Cardiac ventricle fibroblast (primary cell): Measurements from ENCODE around the gene SNAI3. TPM values are rescaled to one million over a fixed set of nuclear protein-coding genes. Genes with fewer than 3 reads are reported as not detected.

Experiments
- total RNA-seq: library from RNA; depleted of rRNA; stranded (reverse); fragments of >200 nt; gene quantifications from 2 replicates; pipeline ENCODE4 v1.2.3, GENCODE V29; 2015

Gene SNAI3
- total RNA-seq, result not detected in 2 replicates

DNA sequence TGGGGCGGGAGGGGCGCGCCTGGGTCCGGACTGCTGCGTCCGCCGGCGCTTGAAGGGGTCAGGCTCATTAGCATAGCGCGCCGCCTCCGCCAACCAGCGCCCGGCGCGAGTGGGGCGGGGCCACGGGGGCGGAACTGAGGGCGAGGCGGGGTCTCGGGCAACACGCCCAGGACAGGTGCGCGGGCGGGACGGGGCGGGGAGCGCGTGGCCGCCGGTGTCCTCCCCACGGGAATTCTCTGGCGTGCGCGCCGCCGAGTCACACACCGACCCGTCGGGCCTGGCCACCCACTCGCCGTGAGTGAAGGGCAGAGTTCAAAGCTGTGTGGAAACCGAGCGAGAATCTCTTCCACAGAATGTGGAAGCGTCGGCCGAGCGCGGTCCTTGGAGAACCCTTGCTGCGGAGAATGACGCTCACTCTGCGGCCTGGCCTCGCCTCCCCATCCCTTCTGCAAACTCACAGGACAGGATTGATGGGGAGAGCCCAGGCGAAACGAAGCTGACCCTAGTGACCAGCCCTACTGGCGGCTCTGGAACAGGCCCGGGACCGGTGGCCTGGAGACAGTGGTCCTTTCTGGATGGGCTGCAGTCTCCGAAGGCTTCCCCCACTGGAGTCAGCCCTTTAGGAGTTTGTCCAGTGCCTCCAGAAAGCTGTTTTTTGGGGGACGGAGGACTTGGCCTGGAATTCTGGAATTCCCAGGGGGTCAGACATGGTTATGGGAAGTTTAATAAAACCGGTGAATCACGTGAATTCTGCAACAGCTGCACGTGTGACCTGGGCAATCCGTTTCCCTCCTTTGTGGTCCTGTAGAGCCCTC, at the start of gene SNAI3:
Gene SNAI3 (minus strand): TSS at position 69 of the 815 bp plus-strand sequence. CDS start 101 bp downstream, outside the sequence.

GRCh38 chr16:88706229-88706964, 20.1 kb upstream of the SNAI3 start, which contains the start of the genes CTU2 and RNF166:
Gene CTU2 (plus strand): TSS chr16:88706503. CDS start chr16:88706531, 28 bp downstream.
Gene RNF166 (minus strand): TSS chr16:88706408. CDS start chr16:88706325, 83 bp downstream.

DNA sequence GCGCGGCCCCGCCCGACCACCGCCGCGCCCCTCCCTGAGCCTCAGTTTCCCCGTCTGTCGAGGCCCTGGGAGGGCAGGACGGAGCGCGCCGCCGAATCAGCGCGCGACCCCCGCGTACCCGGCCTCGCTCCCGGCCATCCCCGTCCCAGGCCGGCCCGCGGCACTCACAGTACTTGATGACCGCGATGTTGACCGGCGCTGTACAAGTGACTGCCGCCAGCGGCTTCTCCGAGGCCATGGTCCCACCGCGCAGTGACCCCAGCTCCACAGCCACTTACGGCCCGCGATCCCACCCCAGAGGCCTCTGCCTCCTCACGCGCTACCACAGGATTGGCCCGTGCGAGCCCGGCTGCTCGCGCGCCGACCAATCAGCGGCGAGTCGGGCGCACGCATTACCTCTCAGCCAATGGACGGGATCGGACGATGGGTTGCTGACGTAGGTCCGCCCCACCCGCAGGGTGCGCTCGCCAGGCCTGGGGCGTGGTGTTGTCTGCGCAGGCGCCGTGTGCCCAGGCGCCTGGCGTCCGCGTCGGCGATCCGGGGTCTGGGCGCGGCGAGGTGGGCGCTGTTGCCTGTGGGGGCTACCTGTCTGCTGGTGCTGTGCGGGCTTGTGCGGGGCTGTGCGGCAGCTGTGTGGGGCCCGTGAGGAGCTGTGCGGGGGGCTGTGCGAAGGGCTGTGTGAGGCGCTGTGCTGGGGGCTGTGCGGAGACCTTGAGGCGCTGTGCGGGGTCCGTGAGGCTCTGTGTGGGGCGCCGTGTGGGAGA, 23.3 kb downstream of the SNAI3 start, which contains the start of gene MVD:
Gene MVD (minus strand): TSS at position 249 of the 764 bp plus-strand sequence. CDS start 11 bp downstream, at position 238.

DNA sequence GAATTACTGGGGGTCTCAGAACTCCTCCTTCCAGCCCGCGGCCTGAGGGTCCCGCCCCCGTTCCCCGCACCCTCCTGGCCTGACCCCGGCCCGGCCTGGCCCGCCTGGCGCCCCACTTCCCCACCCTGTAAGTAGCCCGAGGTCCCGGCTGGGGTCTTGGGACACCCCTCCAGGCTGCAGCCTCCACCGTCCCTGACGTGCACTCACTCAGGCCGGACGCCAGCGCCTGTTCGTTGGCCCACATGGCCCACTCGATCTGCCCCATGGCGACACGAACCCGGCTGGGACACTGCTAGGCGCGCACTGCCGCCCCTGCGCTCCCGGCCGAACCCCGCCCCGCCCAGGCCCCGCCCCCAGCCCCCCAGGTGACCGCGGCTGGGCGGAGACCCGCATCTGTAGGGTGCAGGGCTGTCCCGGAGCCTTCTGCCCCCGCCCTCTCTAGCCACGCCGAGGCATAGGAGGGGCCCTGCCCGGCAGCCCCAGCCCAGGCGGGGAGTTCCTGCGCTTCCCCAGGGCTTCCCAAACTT, 35.5 kb downstream of the SNAI3 start, which contains the start of gene CYBA:
Gene CYBA (minus strand): TSS at position 305 of the 527 bp plus-strand sequence. CDS start 40 bp downstream, at position 265.

DNA sequence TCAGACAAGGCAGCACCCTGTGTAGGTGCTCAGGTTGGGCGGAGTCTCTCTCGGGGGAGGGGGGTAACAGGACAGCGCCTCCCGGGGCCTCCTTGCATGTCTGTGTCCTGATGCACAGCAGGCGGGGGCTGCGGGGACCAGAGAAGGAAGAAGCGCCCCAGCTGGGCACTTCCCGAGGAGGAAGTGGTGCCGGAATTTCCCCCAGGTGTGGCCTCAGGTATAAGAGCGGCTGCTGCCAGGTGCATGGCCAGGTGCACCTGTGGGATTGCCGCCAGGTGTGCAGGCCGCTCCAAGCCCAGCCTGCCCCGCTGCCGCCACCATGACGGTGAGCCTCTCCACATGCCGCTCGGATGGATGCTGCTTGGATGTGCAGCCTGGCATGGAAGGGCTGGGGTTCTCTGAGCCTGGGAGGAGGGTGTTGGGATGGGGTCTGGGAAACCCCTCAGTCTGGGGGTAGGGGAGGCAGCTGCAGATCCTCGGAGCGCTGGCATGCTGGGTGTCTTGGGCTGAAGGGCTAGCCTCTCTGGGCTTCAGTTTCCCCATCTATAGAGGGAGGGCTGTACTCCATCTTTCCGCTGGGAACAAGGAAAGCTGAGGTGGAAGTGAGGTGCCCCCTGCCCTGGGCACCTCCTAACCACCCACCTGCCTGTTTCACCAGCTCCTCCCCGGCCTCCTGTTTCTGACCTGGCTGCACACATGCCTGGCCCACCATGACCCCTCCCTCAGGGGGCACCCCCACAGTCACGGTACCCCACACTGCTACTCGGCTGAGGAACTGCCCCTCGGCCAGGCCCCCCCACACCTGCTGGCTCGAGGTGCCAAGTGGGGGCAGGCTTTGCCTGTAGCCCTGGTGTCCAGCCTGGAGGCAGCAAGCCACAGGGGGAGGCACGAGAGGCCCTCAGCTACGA, 47.7 kb downstream of the SNAI3 start, which contains the start of gene IL17C:
Gene IL17C (plus strand): TSS at position 250 of the 908 bp plus-strand sequence. CDS start 70 bp downstream, at position 320.

Other genes with a start within 250 kb of the SNAI3 start
- gene ZFPM1, start 233.2 kb downstream of the SNAI3 start, total RNA-seq, result 1.4 and 3.0 TPM in 2 replicates
- gene ZC3H18, start 116.1 kb downstream of the SNAI3 start, total RNA-seq, result 13.6 and 14.2 TPM in 2 replicates
- not detected in 2 replicates for gene IL17C, start 47.9 kb downstream of the SNAI3 start, total RNA-seq
- 257 and 264 TPM in 2 replicates for gene CYBA, start 35.5 kb downstream of the SNAI3 start, total RNA-seq
- gene MVD, start 23.4 kb downstream of the SNAI3 start, total RNA-seq, result 32.1 and 44.2 TPM in 2 replicates
- gene RNF166, start 19.9 kb upstream of the SNAI3 start, total RNA-seq, result 11.6 and 12.2 TPM in 2 replicates
- 9.9 and 17.8 TPM in 2 replicates for gene CTU2, start 20.0 kb upstream of the SNAI3 start, total RNA-seq
- gene PIEZO1, start 98.7 kb upstream of the SNAI3 start, total RNA-seq, result 58.3 and 59.5 TPM in 2 replicates
- gene CDT1, start 117.3 kb upstream of the SNAI3 start, total RNA-seq, result 2.2 and 6.1 TPM in 2 replicates
- gene APRT, start 125.4 kb upstream of the SNAI3 start, total RNA-seq, result 136 and 144 TPM in 2 replicates
- gene GALNS, start 170.4 kb upstream of the SNAI3 start, total RNA-seq, result 18.8 and 25.7 TPM in 2 replicates
- gene TRAPPC2L, start 170.6 kb upstream of the SNAI3 start, total RNA-seq, result 36.3 and 41.2 TPM in 2 replicates
- gene PABPN1L, start 180.2 kb upstream of the SNAI3 start, total RNA-seq, result not detected in 2 replicates